ENCODE results near the gene ASB16.

DNA sequence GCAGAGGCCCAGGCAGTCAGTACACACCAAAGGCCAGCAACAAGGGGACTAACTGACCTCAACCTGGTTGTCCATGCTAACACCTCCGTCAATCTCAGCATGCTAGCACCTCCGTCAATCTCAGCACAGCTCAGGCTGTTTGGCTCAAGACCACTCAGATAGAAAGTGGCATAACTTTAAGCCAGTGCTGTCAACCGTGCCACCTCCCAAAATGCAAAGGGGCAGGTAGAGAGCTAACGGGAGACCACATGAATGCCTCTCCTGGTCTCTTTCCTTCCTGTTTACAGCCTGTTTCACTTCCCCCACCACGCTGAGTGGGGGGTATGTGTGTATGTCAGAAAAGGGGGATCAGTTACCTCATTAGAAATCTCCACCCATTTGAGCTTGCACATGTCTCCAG, 45.7 kb downstream of the ASB16 start:
- TF ChIP-seq, protein P1, sequence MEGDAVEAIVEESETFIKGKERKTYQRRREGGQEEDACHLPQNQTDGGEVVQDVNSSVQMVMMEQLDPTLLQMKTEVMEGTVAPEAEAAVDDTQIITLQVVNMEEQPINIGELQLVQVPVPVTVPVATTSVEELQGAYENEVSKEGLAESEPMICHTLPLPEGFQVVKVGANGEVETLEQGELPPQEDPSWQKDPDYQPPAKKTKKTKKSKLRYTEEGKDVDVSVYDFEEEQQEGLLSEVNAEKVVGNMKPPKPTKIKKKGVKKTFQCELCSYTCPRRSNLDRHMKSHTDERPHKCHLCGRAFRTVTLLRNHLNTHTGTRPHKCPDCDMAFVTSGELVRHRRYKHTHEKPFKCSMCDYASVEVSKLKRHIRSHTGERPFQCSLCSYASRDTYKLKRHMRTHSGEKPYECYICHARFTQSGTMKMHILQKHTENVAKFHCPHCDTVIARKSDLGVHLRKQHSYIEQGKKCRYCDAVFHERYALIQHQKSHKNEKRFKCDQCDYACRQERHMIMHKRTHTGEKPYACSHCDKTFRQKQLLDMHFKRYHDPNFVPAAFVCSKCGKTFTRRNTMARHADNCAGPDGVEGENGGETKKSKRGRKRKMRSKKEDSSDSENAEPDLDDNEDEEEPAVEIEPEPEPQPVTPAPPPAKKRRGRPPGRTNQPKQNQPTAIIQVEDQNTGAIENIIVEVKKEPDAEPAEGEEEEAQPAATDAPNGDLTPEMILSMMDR (IDR thresholded peaks at IDR 0.05; ENCODE audit: poor library complexity, severe bottlenecking), result no peak
- TF ChIP-seq EZH2 (IDR thresholded peaks at IDR 0.05; ENCODE audit: borderline replicate concordance, insufficient read depth, low read length, poor library complexity, severe bottlenecking), result no peak
